OCI-LY7 (cell line): Measurements from ENCODE around the gene STAT5B. TPM values are rescaled to one million over a fixed set of nuclear protein-coding genes. Genes with fewer than 3 reads are reported as not detected.

Experiments
- BruUV-seq: library from RNA; stranded (reverse); fragments of 400-500 nt; replicated peaks from 2 replicates; lab custom pipeline; 2021; lab: Mats Ljungman, UMichigan
- CTCF ChIA-PET: fragments of 300-600 bp; sonication (Branson Sonifier 250); formaldehyde crosslinking; loops from one replicate; lab custom pipeline; 2022; ENCODE audit warnings: antibody characterized with exemption; ENCODE audit not compliant: unreplicated experiment; lab: Charles Lee
- POLR2A ChIA-PET: fragments of 300-600 bp; sonication (Branson Sonifier 250); formaldehyde crosslinking; loops from one replicate; lab custom pipeline; 2022; ENCODE audit warnings: antibody characterized with exemption; lab: Charles Lee
- DNase-seq: peaks from one replicate; pipeline ENCODE4 v3.0.0-alpha.2; 2015; ENCODE audit warnings: low spot score
- H2AFZ ChIP-seq: fragments of 200-600 bp; sonication (generic), shearing (Covaris generic); 2 replicates; pipeline ENCODE4 v1.6.1; 2014; ENCODE audit warnings: mild to moderate bottlenecking, antibody characterized with exemption, low read length, moderate library complexity
- H3K27ac ChIP-seq: fragments of 200-600 bp; sonication (generic); 2 replicates; pipeline ENCODE4 v1.5.1; 2014; ENCODE audit warnings: mixed run types, low read depth, mild to moderate bottlenecking, moderate library complexity, low read length, inconsistent platforms; ENCODE audit not compliant: poor library complexity, severe bottlenecking
- H3K36me3 ChIP-seq: fragments of 200-600 bp; sonication (generic); 2 replicates; pipeline ENCODE4 v1.6.1; 2014; ENCODE audit warnings: mild to moderate bottlenecking, antibody characterized with exemption, low read length, moderate library complexity, mixed read lengths; ENCODE audit not compliant: insufficient read depth
- H3K4me1 ChIP-seq: fragments of 200-600 bp; sonication (generic); 2 replicates; pipeline ENCODE4 v1.5.1; 2014; ENCODE audit warnings: mild to moderate bottlenecking, low read length; ENCODE audit not compliant: insufficient read depth, poor library complexity, severe bottlenecking
- H3K4me2 ChIP-seq: fragments of 200-600 bp; sonication (generic); 2 replicates; pipeline ENCODE4 v1.6.1; 2014; ENCODE audit warnings: mild to moderate bottlenecking, low read length
- H3K4me3 ChIP-seq: fragments of 200-600 bp; sonication (generic); 2 replicates; pipeline ENCODE4 v1.5.1; 2014; ENCODE audit warnings: mild to moderate bottlenecking, low read depth, low read length; ENCODE audit not compliant: poor library complexity, severe bottlenecking
- H3K79me2 ChIP-seq: fragments of 200-600 bp; sonication (generic); 2 replicates; pipeline ENCODE4 v1.6.1; 2016; ENCODE audit warnings: low read depth, mild to moderate bottlenecking, low read length, moderate library complexity, mixed read lengths; ENCODE audit not compliant: insufficient read depth
- H3K9me2 ChIP-seq: fragments of 200-600 bp; sonication (generic); 2 replicates; pipeline ENCODE4 v1.6.1; 2016; ENCODE audit warnings: mild to moderate bottlenecking, low read length, mixed read lengths; ENCODE audit not compliant: insufficient read depth
- H3K9me3 ChIP-seq: fragments of 200-600 bp; sonication (generic); 2 replicates; pipeline ENCODE4 v1.6.1; 2014; ENCODE audit warnings: mild to moderate bottlenecking, mixed run types, low read length, mixed read lengths
- H4K20me1 ChIP-seq: fragments of 200-600 bp; sonication (generic); 2 replicates; pipeline ENCODE4 v1.6.1; 2014; ENCODE audit warnings: mild to moderate bottlenecking, antibody characterized with exemption, low read length, moderate library complexity, mixed read lengths; ENCODE audit not compliant: insufficient read depth
- CTCF ChIP-seq: fragments of 200-600 bp; sonication (generic); conservative IDR thresholded peaks from 2 replicates; pipeline ENCODE4 v1.5.1; 2014; ENCODE audit warnings: mild to moderate bottlenecking, antibody characterized with exemption, low read length, moderate library complexity, mixed read lengths
- EZH2phosphoT487 ChIP-seq: fragments of 200-600 bp; sonication (generic); IDR thresholded peaks from 2 replicates; pipeline ENCODE4 v1.6.1; 2018; ENCODE audit warnings: low read depth, borderline replicate concordance, mild to moderate bottlenecking, mixed run types, antibody characterized with exemption, low read length, moderate library complexity, mixed read lengths
- intact Hi-C: fragments of 100-400 bp; cut with micrococcal nuclease; formaldehyde crosslinking; loops from one replicate; pipeline ENCODE4 v1.10.0; 2022; ENCODE audit not compliant: unreplicated experiment
- total RNA-seq, 2 experiments: library from RNA; depleted of rRNA in 1 of 2; stranded (reverse); fragments of >200 nt in 1 of 2; shearing (Covaris generic) in 1 of 2; gene quantifications; 2 replicates each; pipeline ENCODE4 v1.2.3, GENCODE V29; 2014 to 2022

The STAT5B gene
- total RNA-seq, 2 experiments from 2014 or later, result 33.3 to 46.7 TPM

GRCh38 chr17:42249681-42250446 is 26.3 kb downstream of the STAT5B start:
- no peak overlapping the region for H2AFZ ChIP-seq
- intact Hi-C loops, result loop anchor here (10.0 kb wide), 1 partner anchor 235 kb away; the partner anchor contains the start of gene DNAJC7
- H3K9me2 ChIP-seq, result no peaks in the 10 kb centered on the region
- no peak overlapping the region for H3K27ac ChIP-seq
- H3K9me3 ChIP-seq, result no peaks in the 10 kb centered on the region; the same call in 1 of the 2 replicates
- ChIA-PET POLR2A (interaction anchor here (0.9 to 1.3 kb wide), 2 partner anchors 7 to 9 kb away, joined by 3 read pairs; no protein-coding TSS in a partner anchor), CTCF (no interaction called here)
- no peak overlapping the region for H3K4me3 ChIP-seq
- no peak for TF ChIP-seq EZH2phosphoT487
- no peak for TF ChIP-seq CTCF
- H3K79me2 ChIP-seq, result peaks cover 19% of the 10 kb centered on the region
- H3K4me2 ChIP-seq, result no peak overlapping the region
- H3K4me1 ChIP-seq, result peaks cover 15% of the 10 kb centered on the region
- H4K20me1 ChIP-seq, result no peaks in the 10 kb centered on the region
- BruUV-seq, result no TSS peak
- DNase-seq, result no peak
- H3K36me3 ChIP-seq, result 0 out of 2 replicates have a peak, but pooled peaks cover 3% of the 10 kb centered on the region

DNA sequence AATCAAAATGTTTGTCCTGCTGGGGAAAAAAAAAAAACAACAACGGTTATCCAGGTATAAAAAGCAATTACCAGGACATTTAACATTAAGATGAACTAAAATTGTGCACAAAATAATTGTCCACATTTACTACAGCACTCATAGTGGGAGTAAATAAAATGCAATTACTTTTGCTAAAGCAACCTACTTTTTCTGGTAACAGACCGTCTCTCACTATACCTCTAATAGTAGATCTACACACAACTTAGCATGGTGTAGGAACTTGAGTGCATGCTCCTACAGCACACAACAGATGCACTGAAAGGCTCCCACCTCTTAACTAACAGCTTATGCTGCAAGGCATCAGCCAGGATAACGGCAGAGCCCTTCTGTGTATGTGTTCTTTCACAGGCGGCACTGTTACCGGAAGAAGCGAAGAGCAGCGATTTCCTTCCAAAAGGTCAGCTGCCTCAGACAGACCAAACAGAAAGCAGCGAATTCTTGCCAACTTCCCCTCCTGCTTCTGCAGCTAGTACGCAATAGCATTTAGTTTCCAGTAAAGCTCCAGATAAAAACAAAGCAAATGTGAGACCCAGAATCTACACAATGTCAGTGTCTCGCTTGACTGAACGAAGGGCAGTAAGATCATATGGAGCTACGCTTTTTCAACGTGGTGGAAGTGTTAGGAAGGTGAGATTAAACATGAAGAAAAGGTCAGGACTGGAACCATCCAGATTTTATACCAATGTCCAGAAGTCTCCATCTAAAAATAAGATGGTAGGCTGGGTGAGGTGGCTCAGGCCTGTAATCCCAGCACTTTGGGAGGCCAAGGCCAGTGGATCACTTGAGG is 27.6 kb downstream of the STAT5B start:
- BruUV-seq, result no TSS peak
- no peaks in the 10 kb centered on the region for H3K9me2 ChIP-seq
- TF ChIP-seq CTCF, result no peak; the same call in 1 of the 2 replicates
- no peak for TF ChIP-seq EZH2phosphoT487
- ChIA-PET CTCF (interaction anchor here (1.3 kb wide), 1 partner anchor 26 kb away, joined by 4 read pairs; no protein-coding TSS in a partner anchor), POLR2A (interaction anchor here (0.5 to 1.6 kb wide), 15 partner anchors 9 to 697 kb away, joined by 3 to 6 read pairs (median 3); no protein-coding TSS in a partner anchor)
- H3K36me3 ChIP-seq, result 0 out of 2 replicates have a peak, but pooled peaks cover 3% of the 10 kb centered on the region
- intact Hi-C loops, result no loop called here
- DNase-seq, result peak; percentile 86
- H3K27ac ChIP-seq, result peak overlapping the region; percentile 59
- no peaks in the 10 kb centered on the region for H4K20me1 ChIP-seq
- H3K4me3 ChIP-seq, result peak overlapping the region; percentile 49
- no peaks in the 10 kb centered on the region; the same call in 1 of the 2 replicates for H3K9me3 ChIP-seq
- H3K79me2 ChIP-seq, result peaks cover 16% of the 10 kb centered on the region; the same call in 1 of the 2 replicates
- peaks cover 15% of the 10 kb centered on the region for H3K4me1 ChIP-seq
- peak overlapping the region; percentile 85 for H2AFZ ChIP-seq
- peak overlapping the region; percentile 63 for H3K4me2 ChIP-seq
